OCI-LY3 (cell line): ENCODE results near the gene C6orf118.

Source experiments
- CTCF ChIP-seq: fragments of 200-600, 300-600 bp; sonication (generic); IDR thresholded peaks from 2 replicates; pipeline ENCODE4 v1.5.1; 2014; ENCODE audit warnings: antibody characterized with exemption, low read length, low read depth
- EZH2phosphoT487 ChIP-seq: fragments of 200-600 bp; shearing (Covaris generic); IDR thresholded peaks from 2 replicates; pipeline ENCODE4 v1.6.1; 2018; ENCODE audit warnings: antibody characterized with exemption, mixed run types, low read depth

- TF ChIP-seq CTCF (no peak), EZH2phosphoT487 (no peak)
Observed at GRCh38 chr6:165249808-165250207, 59.6 kb downstream of the C6orf118 start.
